GM10248 (cell line): ENCODE data around the gene MAD1L1.

Experiments used
- CTCF ChIA-PET: fragments of 300-600 bp; sonication (Branson Sonifier 250); formaldehyde crosslinking; extraction: SDS; loops from one replicate; lab custom pipeline; 2021; ENCODE audit warnings: antibody characterized with exemption; lab: Yijun Ruan, JAX
- POLR2A ChIA-PET: fragments of 350-650 bp; sonication (Branson Sonifier 250); formaldehyde crosslinking; extraction: SDS; loops from one replicate; lab custom pipeline; 2020; ENCODE audit warnings: antibody characterized with exemption; lab: Yijun Ruan, JAX
- DNase-seq: peaks from one replicate; pipeline ENCODE4 v3.0.0; 2012; ENCODE audit errors: extremely low spot score
- CTCF ChIP-seq: IDR thresholded peaks from 2 replicates; pipeline ENCODE4 v1.5.1; 2012; ENCODE audit warnings: mild to moderate bottlenecking, low read depth; ENCODE audit errors: extremely low read depth, missing control alignments, control extremely low read depth

Gene MAD1L1

GRCh38 chr7:2251841-2252771 lies 19.4 kb upstream of the MAD1L1 start:
- CTCF ChIA-PET = interaction anchor here (2.8 to 4.9 kb wide), 2 partner anchors 96 kb away, joined by 8 to 19 read pairs; no protein-coding TSS in a partner anchor
- no peak for DNase-seq
- POLR2A ChIA-PET = no interaction called here
- TF ChIP-seq CTCF = no peak

DNA sequence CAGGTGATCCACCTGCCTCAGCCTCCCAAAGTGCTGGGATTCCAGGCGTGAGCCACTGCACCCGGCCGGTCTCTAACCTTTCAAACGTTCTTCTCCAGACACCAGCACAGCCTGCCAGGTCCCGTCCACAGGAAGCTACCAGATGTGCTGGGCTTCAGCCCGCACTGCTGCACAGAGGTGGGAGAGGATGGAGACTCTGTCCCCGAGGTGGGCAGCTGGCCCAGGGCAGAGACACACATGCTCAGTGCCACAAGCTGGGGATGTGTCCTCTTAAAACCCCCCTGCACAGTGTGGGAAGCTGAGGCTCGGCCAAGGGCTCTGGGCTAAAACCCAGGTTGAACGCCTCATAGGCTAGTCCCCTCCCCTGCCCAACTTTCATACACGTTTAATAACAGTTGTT lies 18.6 kb upstream of the MAD1L1 start:
- no peak for DNase-seq
- ChIA-PET POLR2A (no interaction called here), CTCF (interaction anchor here (4.9 kb wide), 1 partner anchor 96 kb away, joined by 19 read pairs; no protein-coding TSS in a partner anchor)
- TF ChIP-seq CTCF = no peak

DNA sequence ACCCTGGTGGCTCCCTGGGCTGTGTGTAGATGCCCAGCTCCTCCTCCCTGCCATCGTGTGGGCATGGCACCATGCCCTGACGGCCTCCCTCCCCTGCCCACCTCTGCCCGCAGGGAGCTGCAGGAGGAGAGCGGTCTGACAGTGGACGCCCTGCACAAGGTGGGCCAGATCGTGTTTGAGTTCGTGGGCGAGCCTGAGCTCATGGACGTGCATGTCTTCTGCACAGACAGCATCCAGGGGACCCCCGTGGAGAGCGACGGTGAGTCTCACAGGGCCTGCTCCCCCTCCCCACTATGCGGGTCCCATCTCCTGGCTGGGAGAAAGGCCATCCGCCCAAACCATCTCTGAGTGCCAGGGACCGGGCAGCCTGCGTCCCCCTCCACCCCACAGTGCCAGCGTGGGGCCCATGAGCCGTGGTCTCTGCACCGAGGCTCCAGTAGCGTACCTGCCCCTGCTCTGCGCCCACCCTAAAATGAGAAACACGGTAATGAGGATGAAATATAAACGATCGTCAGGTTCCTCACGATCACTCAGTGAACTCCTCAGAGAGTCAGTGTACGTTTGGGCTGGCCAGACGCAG lies 17.1 kb upstream of the MAD1L1 start:
- POLR2A ChIA-PET = interaction anchor here (1.3 to 2.0 kb wide), 2 partner anchors 11 to 50 kb away, joined by 4 to 10 read pairs; no protein-coding TSS in a partner anchor

GRCh38 chr7:2248984-2249694 lies 16.4 kb upstream of the MAD1L1 start:
- TF ChIP-seq CTCF = peak; percentile 14
- POLR2A ChIA-PET = interaction anchor here (0.6 to 2.0 kb wide), 4 partner anchors 11 to 51 kb away, joined by 3 to 10 read pairs (median 4); no protein-coding TSS in a partner anchor
- DNase-seq = peak; percentile 70
- CTCF ChIA-PET = interaction anchor here (1.0 to 4.9 kb wide), 9 partner anchors 8 to 668 kb away, joined by 3 to 34 read pairs (median 4); no protein-coding TSS in a partner anchor

More for the DNA sequence above, 17.1 kb upstream of the MAD1L1 start:
- TF ChIP-seq CTCF = no peak
- DNase-seq = no peak
- CTCF ChIA-PET = interaction anchor here (1.0 to 4.9 kb wide), 7 partner anchors 7 to 98 kb away, joined by 3 to 34 read pairs (median 8); no protein-coding TSS in a partner anchor

GRCh38 chr7:2247141-2247995 lies 14.6 kb upstream of the MAD1L1 start:
- CTCF ChIA-PET = interaction anchor here (0.8 to 4.9 kb wide), 9 partner anchors 10 to 666 kb away, joined by 3 to 34 read pairs (median 8); no protein-coding TSS in a partner anchor
- POLR2A ChIA-PET = no interaction called here
- DNase-seq = peak; percentile 68
- TF ChIP-seq CTCF = peak; percentile 83
